ENCODE measurements around the gene DPPA4.

The DPPA4 gene

GRCh38 chr3:109339197-109339596, 1.9 kb upstream of the DPPA4 start:
- TF ChIP-seq CTCF (IDR thresholded peaks at IDR 0.05; ENCODE audit: insufficient read depth, missing control alignments), result no peak
- FAIRE-seq, result no peak
- no peak for DNase-seq (ENCODE audit: insufficient read length, low spot score)

- DNase-seq (ENCODE audit: insufficient read length, low spot score) (no peak), FAIRE-seq (no peak)
- TF ChIP-seq CTCF (IDR thresholded peaks at IDR 0.05; ENCODE audit: insufficient read depth, missing control alignments), result no peak
These were observed 976 bp upstream of the DPPA4 start for GRCh38 chr3:109338322-109338721.

GRCh38 chr3:109336291-109336861, 970 bp downstream of the DPPA4 start:
- TF ChIP-seq CTCF (IDR thresholded peaks at IDR 0.05; ENCODE audit: insufficient read depth, missing control alignments), result no peak
- no peak for DNase-seq (ENCODE audit: insufficient read length, low spot score)
- FAIRE-seq, result no peak

- no peak for TF ChIP-seq CTCF (IDR thresholded peaks at IDR 0.05; ENCODE audit: insufficient read depth, missing control alignments)
- DNase-seq (ENCODE audit: insufficient read length, low spot score) (no peak), FAIRE-seq (no peak)
These were observed 2.8 kb downstream of the DPPA4 start for GRCh38 chr3:109334572-109334971.

- no peak for DNase-seq (ENCODE audit: insufficient read length, low spot score)
- no peak for TF ChIP-seq CTCF (IDR thresholded peaks at IDR 0.05; ENCODE audit: insufficient read depth, missing control alignments)
- FAIRE-seq, result no peak
These were observed 5.7 kb downstream of the DPPA4 start for GRCh38 chr3:109331692-109332091.

- DNase-seq (ENCODE audit: insufficient read length, low spot score), result no peak
- no peak for FAIRE-seq
- no peak for TF ChIP-seq CTCF (IDR thresholded peaks at IDR 0.05; ENCODE audit: insufficient read depth, missing control alignments)
These were observed 6.9 kb downstream of the DPPA4 start for GRCh38 chr3:109330405-109330804.

GRCh38 chr3:109328202-109328601, 9.1 kb downstream of the DPPA4 start:
- no peak for DNase-seq (ENCODE audit: insufficient read length, low spot score)

More at GRCh38 chr3:109328202-109328601, 9.1 kb downstream of the DPPA4 start:
- no peak for TF ChIP-seq CTCF (IDR thresholded peaks at IDR 0.05; ENCODE audit: insufficient read depth, missing control alignments)
- FAIRE-seq, result no peak
